HEK293 (cell line): Measurements from ENCODE around the gene MYO5B.

Experiments used
- CTCF ChIA-PET: fragments of 350-600 bp; formaldehyde crosslinking; extraction: SDS; loops from one replicate; lab custom pipeline; 2021; ENCODE audit warnings: antibody characterized with exemption; lab: Yijun Ruan, JAX
- POLR2A ChIA-PET: fragments of 300-600 bp; formaldehyde crosslinking; extraction: SDS; loops from one replicate; lab custom pipeline; 2020; ENCODE audit warnings: antibody characterized with exemption, inconsistent platforms; lab: Yijun Ruan, JAX
- H3K27ac ChIP-seq: fragments of 200-500 bp; sonication (Bioruptor generic); 2 replicates; pipeline ENCODE4 v1.5.1; 2014; ENCODE audit warnings: low read depth, low read length, control low read depth, inconsistent platforms; ENCODE audit errors: extremely low read depth
- H3K36me3 ChIP-seq, 2 experiments: fragments of 200-500 bp in 1 of 2; sonication (Bioruptor generic) in 1 of 2; 1 replicate in 1 of 2; 2 replicates in 1 of 2; pipeline ENCODE4 v1.5.1; 2014 to 2017; ENCODE audit warnings: inconsistent platforms in 2 of 2, low read length in 2 of 2; ENCODE audit not compliant: control insufficient read depth in 2 of 2, insufficient read depth in 1 of 2
- H3K4me1 ChIP-seq: fragments of 200-500 bp; sonication (Bioruptor generic); 2 replicates; pipeline ENCODE4 v1.5.1; 2014; ENCODE audit warnings: mild to moderate bottlenecking, low read length, inconsistent platforms; ENCODE audit not compliant: control insufficient read depth, insufficient read depth
- H3K4me3 ChIP-seq: 2 replicates; pipeline ENCODE4 v1.5.1; 2011; ENCODE audit warnings: low read depth, mild to moderate bottlenecking, control low read depth, low read length, moderate library complexity
- H3K9me3 ChIP-seq: fragments of 200-500 bp; sonication (Bioruptor generic); 2 replicates; pipeline ENCODE4 v1.5.1; 2014; ENCODE audit warnings: low read depth, low read length, inconsistent platforms; ENCODE audit not compliant: control insufficient read depth, insufficient read depth
- GLI4 ChIP-seq: fragments of 450-650 bp; formaldehyde crosslinking; IDR thresholded peaks from 2 replicates; pipeline ENCODE4 v1.5.1; 2016; ENCODE audit warnings: missing biosample characterization, missing genetic modification characterization
- HOXD13 ChIP-seq: sonication (generic); formaldehyde crosslinking; IDR thresholded peaks from 2 replicates; pipeline ENCODE4 v1.8.0; 2022; ENCODE audit warnings: missing genetic modification reagents, borderline replicate concordance
- OVOL3 ChIP-seq: fragments of 450-650 bp; formaldehyde crosslinking; IDR thresholded peaks from 2 replicates; pipeline ENCODE4 v1.5.1; 2016; ENCODE audit warnings: missing biosample characterization, missing genetic modification characterization
- ZFP41 ChIP-seq: fragments of 450-650 bp; formaldehyde crosslinking; IDR thresholded peaks from 2 replicates; pipeline ENCODE4 v1.5.1; 2016; ENCODE audit warnings: missing biosample characterization, missing genetic modification characterization, borderline replicate concordance
- ZNF10 ChIP-seq: fragments of 450-650 bp; formaldehyde crosslinking; IDR thresholded peaks from 2 replicates; pipeline ENCODE4 v1.5.1; 2017; ENCODE audit warnings: missing biosample characterization, missing genetic modification characterization
- ZNF146 ChIP-seq: fragments of 450-650 bp; formaldehyde crosslinking; IDR thresholded peaks from 2 replicates; pipeline ENCODE4 v1.5.1; 2016; ENCODE audit warnings: missing biosample characterization, missing genetic modification characterization
- ZNF175 ChIP-seq: fragments of 450-650 bp; formaldehyde crosslinking; IDR thresholded peaks from 2 replicates; pipeline ENCODE4 v1.5.1; 2016; ENCODE audit warnings: missing biosample characterization, missing genetic modification characterization
- ZNF2 ChIP-seq: fragments of 450-650 bp; formaldehyde crosslinking; IDR thresholded peaks from 2 replicates; pipeline ENCODE4 v1.5.1; 2016; ENCODE audit warnings: missing biosample characterization, missing genetic modification characterization
- ZNF202 ChIP-seq: fragments of 450-650 bp; formaldehyde crosslinking; IDR thresholded peaks from 2 replicates; pipeline ENCODE4 v1.5.1; 2016; ENCODE audit warnings: missing biosample characterization, missing genetic modification characterization, borderline replicate concordance
- ZNF24 ChIP-seq: fragments of 450-650 bp; formaldehyde crosslinking; IDR thresholded peaks from 2 replicates; pipeline ENCODE4 v1.5.1; 2016; ENCODE audit warnings: missing biosample characterization, missing genetic modification characterization
- ZNF37A ChIP-seq: fragments of 450-650 bp; IDR thresholded peaks from 2 replicates; pipeline ENCODE4 v1.5.1; 2018; ENCODE audit warnings: missing biosample characterization, missing genetic modification characterization
- ZNF600 ChIP-seq: fragments of 450-650 bp; formaldehyde crosslinking; IDR thresholded peaks from 2 replicates; pipeline ENCODE4 v1.5.1; 2016; ENCODE audit warnings: missing biosample characterization, missing genetic modification characterization
- ZNF621 ChIP-seq: fragments of 450-650 bp; formaldehyde crosslinking; IDR thresholded peaks from 2 replicates; pipeline ENCODE4 v1.5.1; 2017; ENCODE audit warnings: missing biosample characterization, missing genetic modification characterization
- ZNF830 ChIP-seq: fragments of 450-650 bp; IDR thresholded peaks from 2 replicates; pipeline ENCODE4 v1.5.0; 2018; ENCODE audit warnings: missing biosample characterization, missing genetic modification characterization, low read depth, mild to moderate bottlenecking, moderate library complexity
- TF ChIP-seq, protein P1 (sequence below): fragments of 450-650 bp; formaldehyde crosslinking; IDR thresholded peaks from 2 replicates; pipeline ENCODE4 v1.5.1; 2016; ENCODE audit warnings: missing biosample characterization, missing genetic modification characterization, borderline replicate concordance
- TF ChIP-seq, protein P2 (sequence below): fragments of 450-650 bp; formaldehyde crosslinking; IDR thresholded peaks from 2 replicates; pipeline ENCODE4 v1.5.1; 2016; ENCODE audit warnings: missing biosample characterization, missing genetic modification characterization
- TF ChIP-seq, protein P3 (sequence below): sonication (generic); formaldehyde crosslinking; IDR thresholded peaks from 2 replicates; pipeline ENCODE4 v1.8.1; 2022; ENCODE audit warnings: mild to moderate bottlenecking, moderate library complexity, missing genetic modification reagents
- TF ChIP-seq, protein P4 (sequence below): fragments of 450-650 bp; formaldehyde crosslinking; IDR thresholded peaks from 2 replicates; pipeline ENCODE4 v1.5.1; 2016; ENCODE audit warnings: missing biosample characterization, missing genetic modification characterization, borderline replicate concordance

The MYO5B gene

DNA sequence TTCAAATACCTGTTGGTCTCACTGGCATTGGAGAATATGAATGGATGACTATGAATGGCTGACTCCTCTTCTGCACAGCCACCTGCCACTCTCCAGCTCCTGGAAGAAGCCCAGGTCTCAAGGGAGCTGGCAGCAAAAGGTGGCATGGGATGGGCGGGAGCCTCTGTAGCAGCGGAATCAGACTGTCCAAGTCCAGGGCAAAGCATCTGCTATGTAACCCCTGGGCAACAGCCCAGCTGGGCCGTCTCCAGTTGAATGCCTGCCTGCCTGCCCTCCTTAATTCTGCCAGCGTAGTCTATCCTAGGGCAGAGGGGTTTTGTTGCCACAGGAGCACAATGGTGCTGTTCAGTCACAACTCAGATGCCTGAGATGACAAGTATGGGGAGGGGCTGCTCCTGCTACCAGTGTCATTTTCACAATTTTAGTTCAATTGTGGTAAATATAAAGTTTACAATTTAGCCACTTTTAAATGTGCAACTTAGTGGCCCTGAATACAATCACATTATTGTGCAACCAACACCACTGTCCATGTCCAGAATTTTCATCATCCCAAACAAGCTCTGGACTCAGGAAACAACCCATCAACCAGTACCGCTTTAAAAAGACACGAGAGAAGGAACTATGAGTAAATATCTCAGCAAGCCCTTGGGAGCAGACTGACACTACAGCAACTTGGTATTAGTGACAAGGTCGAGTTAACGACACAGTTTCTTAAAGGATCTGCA is 115.2 kb downstream of the MYO5B start (continued):
- TF ChIP-seq ZNF600 (tag by site-specific recombination), result no peak

DNA sequence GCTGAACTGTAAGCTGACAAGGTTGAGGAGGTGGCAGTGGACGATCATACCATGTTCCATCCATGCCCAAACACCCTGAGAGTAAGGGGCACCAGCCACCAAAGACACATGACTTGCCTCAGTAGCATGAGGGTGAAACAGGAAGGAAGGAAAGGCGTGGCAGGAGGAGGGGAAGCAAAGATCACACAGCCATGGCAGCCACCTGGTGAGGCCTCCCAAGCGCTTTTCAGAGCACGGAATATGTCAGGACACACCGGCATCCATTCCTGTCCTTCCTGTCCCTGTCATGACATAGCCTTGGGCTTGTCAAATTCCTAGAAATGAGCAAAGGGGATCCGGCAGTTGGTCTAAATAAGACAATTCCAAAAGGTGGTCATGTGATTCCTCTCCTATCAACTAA is 118.7 kb downstream of the MYO5B start:
- Histone ChIP-seq H3K4me1 (no peaks in the 10 kb centered on the region), H3K27ac (no peak overlapping the region), H3K9me3 (no peaks in the 10 kb centered on the region), H3K36me3 (no peaks in the 10 kb centered on the region), H3K4me3 (no peak overlapping the region)
- TF ChIP-seq HOXD13 (CRISPR knock-in tag) (no peak), GLI4 (tag by site-specific recombination) (no peak), ZNF2 (tag by site-specific recombination) (no peak)
- CTCF ChIA-PET, result interaction anchor here (0.6 to 0.7 kb wide), 2 partner anchors 25 to 45 kb away, joined by 3 to 4 read pairs; no protein-coding TSS in a partner anchor
- POLR2A ChIA-PET, result no interaction called here

DNA sequence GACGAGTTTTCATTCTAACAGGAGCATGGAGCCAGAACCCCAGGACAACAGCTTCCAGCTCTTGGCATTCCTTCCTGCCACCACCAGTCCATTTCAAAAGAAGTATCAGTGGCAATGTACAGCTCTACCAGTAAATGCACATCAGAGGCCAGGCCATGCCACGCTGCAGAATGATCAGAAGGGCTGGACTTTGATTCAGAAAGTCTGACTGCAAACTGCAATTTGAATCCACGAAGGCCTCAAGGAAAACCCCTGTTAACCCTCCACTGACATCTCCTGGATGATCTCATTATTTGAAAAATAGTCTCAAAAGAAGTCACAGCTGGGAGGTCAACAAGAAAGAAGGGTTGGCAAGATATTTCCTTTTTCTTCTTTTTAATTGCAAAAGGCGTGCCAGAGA is 119.2 kb downstream of the MYO5B start:
- no peaks in the 10 kb centered on the region for H3K4me1 ChIP-seq
- CTCF ChIA-PET, result no interaction called here
- TF ChIP-seq ZNF175 (tag by site-specific recombination) (no peak), ZNF10 (no peak), ZFP41 (tag by site-specific recombination) (no peak), ZNF24 (tag by site-specific recombination) (no peak), ZNF830 (no peak), ZNF621 (no peak), ZNF146 (no peak)
- TF ChIP-seq, protein P1, sequence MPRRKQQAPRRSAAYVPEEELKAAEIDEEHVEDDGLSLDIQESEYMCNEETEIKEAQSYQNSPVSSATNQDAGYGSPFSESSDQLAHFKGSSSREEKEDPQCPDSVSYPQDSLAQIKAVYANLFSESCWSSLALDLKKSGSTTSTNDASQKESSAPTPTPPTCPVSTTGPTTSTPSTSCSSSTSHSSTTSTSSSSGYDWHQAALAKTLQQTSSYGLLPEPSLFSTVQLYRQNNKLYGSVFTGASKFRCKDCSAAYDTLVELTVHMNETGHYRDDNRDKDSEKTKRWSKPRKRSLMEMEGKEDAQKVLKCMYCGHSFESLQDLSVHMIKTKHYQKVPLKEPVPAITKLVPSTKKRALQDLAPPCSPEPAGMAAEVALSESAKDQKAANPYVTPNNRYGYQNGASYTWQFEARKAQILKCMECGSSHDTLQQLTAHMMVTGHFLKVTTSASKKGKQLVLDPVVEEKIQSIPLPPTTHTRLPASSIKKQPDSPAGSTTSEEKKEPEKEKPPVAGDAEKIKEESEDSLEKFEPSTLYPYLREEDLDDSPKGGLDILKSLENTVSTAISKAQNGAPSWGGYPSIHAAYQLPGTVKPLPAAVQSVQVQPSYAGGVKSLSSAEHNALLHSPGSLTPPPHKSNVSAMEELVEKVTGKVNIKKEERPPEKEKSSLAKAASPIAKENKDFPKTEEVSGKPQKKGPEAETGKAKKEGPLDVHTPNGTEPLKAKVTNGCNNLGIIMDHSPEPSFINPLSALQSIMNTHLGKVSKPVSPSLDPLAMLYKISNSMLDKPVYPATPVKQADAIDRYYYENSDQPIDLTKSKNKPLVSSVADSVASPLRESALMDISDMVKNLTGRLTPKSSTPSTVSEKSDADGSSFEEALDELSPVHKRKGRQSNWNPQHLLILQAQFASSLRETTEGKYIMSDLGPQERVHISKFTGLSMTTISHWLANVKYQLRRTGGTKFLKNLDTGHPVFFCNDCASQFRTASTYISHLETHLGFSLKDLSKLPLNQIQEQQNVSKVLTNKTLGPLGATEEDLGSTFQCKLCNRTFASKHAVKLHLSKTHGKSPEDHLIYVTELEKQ (tag by site-specific recombination), result no peak
- TF ChIP-seq, protein P2, sequence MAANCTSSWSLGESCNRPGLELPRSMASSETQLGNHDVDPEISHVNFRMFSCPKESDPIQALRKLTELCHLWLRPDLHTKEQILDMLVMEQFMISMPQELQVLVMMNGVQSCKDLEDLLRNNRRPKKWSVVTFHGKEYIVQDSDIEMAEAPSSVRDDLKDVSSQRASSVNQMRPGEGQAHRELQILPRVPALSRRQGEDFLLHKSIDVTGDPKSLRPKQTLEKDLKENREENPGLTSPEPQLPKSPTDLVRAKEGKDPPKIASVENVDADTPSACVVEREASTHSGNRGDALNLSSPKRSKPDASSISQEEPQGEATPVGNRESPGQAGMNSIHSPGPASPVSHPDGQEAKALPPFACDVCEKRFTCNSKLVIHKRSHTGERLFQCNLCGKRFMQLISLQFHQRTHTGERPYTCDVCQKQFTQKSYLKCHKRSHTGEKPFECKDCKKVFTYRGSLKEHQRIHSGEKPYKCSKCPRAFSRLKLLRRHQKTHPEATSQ (tag by site-specific recombination), result no peak
- TF ChIP-seq, protein P3, sequence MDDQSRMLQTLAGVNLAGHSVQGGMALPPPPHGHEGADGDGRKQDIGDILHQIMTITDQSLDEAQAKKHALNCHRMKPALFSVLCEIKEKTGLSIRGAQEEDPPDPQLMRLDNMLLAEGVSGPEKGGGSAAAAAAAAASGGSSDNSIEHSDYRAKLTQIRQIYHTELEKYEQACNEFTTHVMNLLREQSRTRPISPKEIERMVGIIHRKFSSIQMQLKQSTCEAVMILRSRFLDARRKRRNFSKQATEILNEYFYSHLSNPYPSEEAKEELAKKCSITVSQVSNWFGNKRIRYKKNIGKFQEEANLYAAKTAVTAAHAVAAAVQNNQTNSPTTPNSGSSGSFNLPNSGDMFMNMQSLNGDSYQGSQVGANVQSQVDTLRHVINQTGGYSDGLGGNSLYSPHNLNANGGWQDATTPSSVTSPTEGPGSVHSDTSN (CRISPR knock-in tag), result no peak
- no peaks in the 10 kb centered on the region for H3K9me3 ChIP-seq
- no peaks in the 10 kb centered on the region for H3K36me3 ChIP-seq
- H3K27ac ChIP-seq, result no peak overlapping the region
- no peak overlapping the region for H3K4me3 ChIP-seq
- POLR2A ChIA-PET, result no interaction called here

DNA sequence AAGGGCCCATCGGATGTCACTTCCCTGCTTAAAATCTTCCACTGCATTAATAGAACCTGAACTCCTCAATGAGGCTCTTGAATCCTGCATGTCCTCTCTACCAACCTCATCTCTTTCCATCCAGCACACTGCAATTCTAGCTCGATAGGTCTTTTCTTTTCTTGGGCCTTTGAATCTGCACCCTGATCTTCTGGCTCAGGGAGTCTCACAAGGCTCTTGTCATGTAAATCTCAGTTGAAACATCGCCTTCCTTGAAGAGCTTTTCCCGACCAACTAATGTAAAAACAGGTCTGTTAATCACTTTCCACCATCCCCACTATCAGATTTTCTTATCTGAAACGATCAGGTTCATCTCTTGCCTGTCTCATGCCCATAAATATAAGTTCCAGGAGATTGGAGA is 120.5 kb downstream of the MYO5B start:
- no peaks in the 10 kb centered on the region for H3K9me3 ChIP-seq
- ChIA-PET CTCF (no interaction called here), POLR2A (no interaction called here)
- no peaks in the 10 kb centered on the region for H3K36me3 ChIP-seq
- H3K27ac ChIP-seq, result no peak overlapping the region
- no peaks in the 10 kb centered on the region for H3K4me1 ChIP-seq
- TF ChIP-seq, protein P4, sequence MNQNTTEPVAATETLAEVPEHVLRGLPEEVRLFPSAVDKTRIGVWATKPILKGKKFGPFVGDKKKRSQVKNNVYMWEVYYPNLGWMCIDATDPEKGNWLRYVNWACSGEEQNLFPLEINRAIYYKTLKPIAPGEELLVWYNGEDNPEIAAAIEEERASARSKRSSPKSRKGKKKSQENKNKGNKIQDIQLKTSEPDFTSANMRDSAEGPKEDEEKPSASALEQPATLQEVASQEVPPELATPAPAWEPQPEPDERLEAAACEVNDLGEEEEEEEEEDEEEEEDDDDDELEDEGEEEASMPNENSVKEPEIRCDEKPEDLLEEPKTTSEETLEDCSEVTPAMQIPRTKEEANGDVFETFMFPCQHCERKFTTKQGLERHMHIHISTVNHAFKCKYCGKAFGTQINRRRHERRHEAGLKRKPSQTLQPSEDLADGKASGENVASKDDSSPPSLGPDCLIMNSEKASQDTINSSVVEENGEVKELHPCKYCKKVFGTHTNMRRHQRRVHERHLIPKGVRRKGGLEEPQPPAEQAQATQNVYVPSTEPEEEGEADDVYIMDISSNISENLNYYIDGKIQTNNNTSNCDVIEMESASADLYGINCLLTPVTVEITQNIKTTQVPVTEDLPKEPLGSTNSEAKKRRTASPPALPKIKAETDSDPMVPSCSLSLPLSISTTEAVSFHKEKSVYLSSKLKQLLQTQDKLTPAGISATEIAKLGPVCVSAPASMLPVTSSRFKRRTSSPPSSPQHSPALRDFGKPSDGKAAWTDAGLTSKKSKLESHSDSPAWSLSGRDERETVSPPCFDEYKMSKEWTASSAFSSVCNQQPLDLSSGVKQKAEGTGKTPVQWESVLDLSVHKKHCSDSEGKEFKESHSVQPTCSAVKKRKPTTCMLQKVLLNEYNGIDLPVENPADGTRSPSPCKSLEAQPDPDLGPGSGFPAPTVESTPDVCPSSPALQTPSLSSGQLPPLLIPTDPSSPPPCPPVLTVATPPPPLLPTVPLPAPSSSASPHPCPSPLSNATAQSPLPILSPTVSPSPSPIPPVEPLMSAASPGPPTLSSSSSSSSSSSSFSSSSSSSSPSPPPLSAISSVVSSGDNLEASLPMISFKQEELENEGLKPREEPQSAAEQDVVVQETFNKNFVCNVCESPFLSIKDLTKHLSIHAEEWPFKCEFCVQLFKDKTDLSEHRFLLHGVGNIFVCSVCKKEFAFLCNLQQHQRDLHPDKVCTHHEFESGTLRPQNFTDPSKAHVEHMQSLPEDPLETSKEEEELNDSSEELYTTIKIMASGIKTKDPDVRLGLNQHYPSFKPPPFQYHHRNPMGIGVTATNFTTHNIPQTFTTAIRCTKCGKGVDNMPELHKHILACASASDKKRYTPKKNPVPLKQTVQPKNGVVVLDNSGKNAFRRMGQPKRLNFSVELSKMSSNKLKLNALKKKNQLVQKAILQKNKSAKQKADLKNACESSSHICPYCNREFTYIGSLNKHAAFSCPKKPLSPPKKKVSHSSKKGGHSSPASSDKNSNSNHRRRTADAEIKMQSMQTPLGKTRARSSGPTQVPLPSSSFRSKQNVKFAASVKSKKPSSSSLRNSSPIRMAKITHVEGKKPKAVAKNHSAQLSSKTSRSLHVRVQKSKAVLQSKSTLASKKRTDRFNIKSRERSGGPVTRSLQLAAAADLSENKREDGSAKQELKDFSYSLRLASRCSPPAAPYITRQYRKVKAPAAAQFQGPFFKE (tag by site-specific recombination), result no peak
- no peak for TF ChIP-seq ZNF37A (tag by site-specific recombination)
- no peak for TF ChIP-seq ZNF202 (tag by site-specific recombination)
- TF ChIP-seq OVOL3, result no peak
- H3K4me3 ChIP-seq, result no peak overlapping the region
